Measurements from ENCODE around the gene KAT2B.

Gene KAT2B

DNA sequence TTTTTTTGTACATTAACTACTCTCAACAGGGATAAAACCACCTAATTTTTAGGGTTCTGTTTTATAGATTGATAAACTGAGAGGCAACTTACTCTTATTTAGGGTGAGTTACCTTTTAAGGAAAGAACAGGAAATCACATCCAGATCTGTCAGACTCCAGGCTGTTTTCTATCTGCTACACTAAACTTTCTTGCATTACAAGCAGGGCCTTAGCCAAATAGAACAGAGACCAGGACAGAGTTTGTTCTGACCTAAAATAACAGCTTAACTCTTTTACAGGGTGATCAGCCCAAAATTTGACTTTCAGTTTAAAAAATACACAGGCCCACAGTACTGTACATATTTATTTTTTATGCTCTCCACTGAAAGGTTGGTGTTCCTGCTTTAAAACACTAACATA is 107.1 kb downstream of the KAT2B start:
- DNase-seq (ENCODE audit: low read depth): no peak

GRCh38 chr3:20148466-20148865 is 108.2 kb downstream of the KAT2B start:
- DNase-seq (ENCODE audit: low read depth): no peak

- DNase-seq (ENCODE audit: low read depth): no peak
Observed at GRCh38 chr3:20154078-20154477, 113.8 kb downstream of the KAT2B start.

- DNase-seq (ENCODE audit: low read depth): no peak
Observed at GRCh38 chr3:20154928-20155327, 114.7 kb downstream of the KAT2B start.

DNA sequence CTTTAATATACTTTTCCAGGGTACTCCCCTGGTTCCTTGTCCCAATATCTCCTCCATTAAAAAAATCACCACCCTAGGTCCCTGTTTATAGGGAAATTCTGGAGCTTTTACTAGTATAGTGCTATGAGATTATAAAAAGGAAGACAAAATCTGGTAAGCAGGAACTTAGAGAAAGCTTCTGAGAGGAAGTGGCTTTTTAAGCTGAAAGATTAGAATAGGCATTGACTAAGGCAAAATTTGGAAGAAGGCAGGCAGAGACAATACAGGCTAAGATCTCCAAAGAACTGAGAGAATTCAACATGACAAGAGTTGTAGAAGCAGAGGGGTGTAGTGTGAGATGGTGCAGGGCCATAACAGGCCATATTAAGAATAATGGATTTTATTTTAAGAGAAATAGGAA is 120.0 kb downstream of the KAT2B start:
- no peak for DNase-seq (ENCODE audit: low read depth)

- DNase-seq (ENCODE audit: low read depth): no peak
Observed at GRCh38 chr3:20161714-20162113, 121.5 kb downstream of the KAT2B start.

DNA sequence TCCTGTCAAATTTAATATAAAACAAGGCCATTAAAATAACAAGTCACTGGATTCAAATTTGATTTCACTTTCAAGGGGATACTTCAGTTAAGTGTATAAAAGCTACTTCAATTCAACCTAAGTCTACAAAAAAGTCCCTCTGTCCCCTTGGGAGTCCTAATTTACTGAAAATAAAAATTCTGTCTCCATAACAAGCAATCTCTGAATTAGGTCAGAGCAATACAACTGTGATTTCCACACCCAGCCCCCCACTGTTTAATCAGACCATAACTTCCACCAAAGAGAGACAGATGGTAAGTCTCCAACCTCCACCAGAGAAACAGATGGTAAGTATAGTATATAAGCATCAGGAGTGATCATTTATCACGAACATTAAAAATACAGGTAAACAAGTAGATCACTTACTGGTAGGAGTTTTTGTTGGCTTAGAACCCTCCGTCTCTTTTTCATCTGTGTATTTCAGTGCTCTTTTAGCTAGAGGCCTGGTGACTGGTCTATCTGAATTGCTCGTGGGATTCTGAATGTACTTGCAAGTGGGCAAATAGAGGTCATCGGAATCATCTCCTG is 133.7 kb downstream of the KAT2B start:
- DNase-seq (ENCODE audit: low read depth): no peak

- DNase-seq (ENCODE audit: low read depth): no peak
Observed at GRCh38 chr3:20181276-20181675, 141.0 kb downstream of the KAT2B start.

GRCh38 chr3:20182206-20182605 is 142.0 kb downstream of the KAT2B start:
- DNase-seq (ENCODE audit: low read depth): no peak

GRCh38 chr3:20185331-20185678 is 145.1 kb downstream of the KAT2B start:
- DNase-seq (ENCODE audit: low read depth): no peak

DNA sequence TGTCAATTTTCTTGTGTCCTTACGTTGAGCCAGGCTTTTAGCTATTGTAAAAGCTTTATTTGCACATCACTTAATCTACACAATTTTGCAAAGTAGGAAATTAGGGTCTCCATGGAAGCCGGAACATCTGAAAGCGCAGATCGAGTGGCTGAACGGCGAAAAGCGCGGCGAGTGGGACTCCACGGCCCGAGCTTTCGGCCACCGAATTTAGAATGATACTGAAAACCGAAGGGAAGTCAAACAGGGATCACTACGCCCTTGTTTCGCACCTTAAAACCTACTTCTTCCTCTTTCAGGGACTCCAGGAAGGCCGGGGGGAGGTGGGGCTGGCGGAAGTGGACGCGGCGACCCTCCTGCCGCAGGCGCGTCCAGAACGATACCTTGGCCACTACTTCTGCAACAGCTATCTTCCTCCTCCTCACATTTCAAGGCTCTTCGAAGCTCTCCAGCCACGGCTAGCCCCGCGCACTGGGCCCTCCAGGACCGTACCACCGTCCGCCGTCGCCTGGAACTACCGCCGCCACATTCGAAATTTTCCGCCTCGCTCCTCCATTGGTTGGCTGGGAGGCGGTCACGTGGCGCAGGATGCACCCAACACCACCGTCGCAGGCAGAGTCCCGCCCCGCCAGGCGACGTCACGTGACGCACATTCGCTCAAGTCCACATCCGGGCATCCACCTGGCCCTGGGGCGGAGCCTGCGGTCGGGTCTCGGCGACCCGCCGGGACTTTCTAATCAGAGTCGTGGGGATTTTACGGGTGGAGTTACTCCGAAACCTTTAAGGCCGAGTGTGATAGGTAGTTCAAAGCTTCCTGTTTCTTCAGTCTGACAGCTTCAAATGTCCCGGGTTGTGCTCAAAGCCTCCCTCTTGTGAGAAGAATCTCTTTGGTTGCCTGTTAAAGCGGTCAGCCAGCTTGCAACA is 145.7 kb downstream of the KAT2B start, which contains the start of gene SGO1:
TSS of gene SGO1 (minus strand) at position 528 of the 921 bp plus-strand sequence. CDS start 2,179 bp downstream, outside the sequence.
- peak; percentile 99 for DNase-seq (ENCODE audit: low read depth)

DNA sequence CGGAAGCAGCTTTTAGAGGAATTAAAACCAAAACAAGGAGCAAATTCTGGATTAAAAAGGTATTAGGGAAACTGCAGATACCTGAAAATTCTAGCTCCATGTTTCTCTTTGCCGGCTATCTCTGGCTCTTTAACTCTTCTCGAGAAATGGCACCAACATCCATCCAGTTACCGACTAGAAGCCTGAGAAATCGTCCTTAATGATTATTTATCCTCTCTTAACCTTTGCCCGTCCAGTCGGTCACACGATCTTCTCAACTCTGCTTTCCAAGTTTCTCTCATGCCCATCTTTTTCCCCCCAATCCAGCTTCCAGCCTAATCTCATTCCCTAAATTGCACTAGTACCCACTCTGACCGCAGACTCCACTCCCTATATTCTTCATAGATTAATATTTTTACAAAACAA is 146.4 kb downstream of the KAT2B start:
- DNase-seq (ENCODE audit: low read depth): no peak

DNA sequence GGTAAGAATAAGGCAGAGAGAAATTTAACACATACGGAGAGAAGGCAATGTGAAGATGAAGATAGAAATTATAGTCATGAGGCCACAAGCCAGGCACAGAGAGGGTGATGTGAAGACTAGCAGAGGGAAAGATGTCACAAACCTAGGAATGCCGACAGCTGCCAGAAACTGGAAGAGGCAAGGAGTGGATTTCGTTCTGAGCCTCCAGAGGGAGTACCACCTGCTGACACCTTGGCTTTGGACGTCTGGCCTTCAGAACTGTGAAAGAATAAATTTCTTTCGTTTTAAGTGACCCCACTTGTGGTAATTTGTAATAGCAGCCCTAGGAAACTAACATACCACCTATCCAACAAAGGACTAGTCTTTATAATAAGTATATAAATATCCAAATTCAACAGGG is 150.7 kb downstream of the KAT2B start:
- no peak for DNase-seq (ENCODE audit: low read depth)

GRCh38 chr3:20194793-20195460 is 154.7 kb downstream of the KAT2B start:
- no peak for DNase-seq (ENCODE audit: low read depth)

DNA sequence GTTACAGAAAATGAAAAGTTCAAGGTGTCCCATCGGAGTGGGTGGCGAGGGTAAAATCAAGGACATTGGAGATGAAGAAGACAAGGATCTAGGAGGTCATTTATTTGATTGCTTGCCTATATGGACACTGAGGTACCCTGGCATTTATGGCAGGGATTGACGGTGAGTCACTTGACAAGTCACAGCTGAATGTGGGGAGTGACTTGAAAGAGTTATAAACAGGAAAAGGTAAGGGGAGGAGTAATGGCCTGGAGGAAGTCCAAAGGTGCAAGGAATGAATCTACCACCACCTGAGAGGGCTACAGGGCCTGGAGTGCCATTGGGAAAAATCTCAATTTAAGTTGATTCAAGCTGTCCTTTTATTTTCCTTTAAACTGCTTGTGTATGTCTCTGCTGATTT is 157.5 kb downstream of the KAT2B start:
- no peak for DNase-seq (ENCODE audit: low read depth)

DNA sequence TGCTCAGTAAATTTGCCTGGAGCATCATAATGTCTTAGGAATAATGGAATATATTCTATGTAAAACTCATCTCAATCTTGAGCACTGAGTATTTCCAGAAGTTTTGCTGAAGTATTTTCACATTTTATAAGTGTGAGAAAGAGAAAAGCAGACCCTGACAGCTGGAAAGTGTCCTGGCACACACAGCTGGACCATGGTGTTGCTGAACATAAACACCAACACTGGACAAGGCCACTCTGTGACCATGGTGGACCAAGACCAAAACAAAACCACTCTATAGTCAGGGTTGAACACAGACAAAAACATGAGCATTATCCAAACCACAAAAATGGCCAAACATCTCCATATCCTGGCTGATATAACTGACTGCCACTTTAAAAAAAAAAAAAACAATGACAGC is 160.9 kb downstream of the KAT2B start:
- DNase-seq (ENCODE audit: low read depth): no peak
